Keratinocyte (primary cell): ENCODE results near the gene VSIR. TPM values are rescaled to one million over a fixed set of nuclear protein-coding genes. Genes with fewer than 3 reads are reported as not detected.

ENCODE experiments used
- DNase-seq: peaks from one replicate; pipeline ENCODE4 v3.0.0-alpha.2; 2011; ENCODE audit warnings: low read depth, missing footprints, low spot score
- FAIRE-seq: peaks from 2 replicates; lab custom pipeline; 2011; peaks lifted over from hg19 to GRCh38; lab: Jason Lieb, UNC
- H2AFZ ChIP-seq: 2 replicates; pipeline ENCODE4 v1.6.0; 2012; ENCODE audit warnings: low read length, control low read depth, inconsistent platforms; ENCODE audit not compliant: control insufficient read depth
- H3K27ac ChIP-seq: 2 replicates; pipeline ENCODE4 v1.5.1; 2011; ENCODE audit warnings: low read length; ENCODE audit not compliant: control insufficient read depth, insufficient read depth
- H3K27me3 ChIP-seq: 3 replicates; pipeline ENCODE4 v1.6.0; 2011; ENCODE audit warnings: low read length; ENCODE audit not compliant: control insufficient read depth, insufficient read depth; ENCODE audit errors: extremely low read depth
- H3K36me3 ChIP-seq, 2 experiments: 2 replicates in 1 of 2; 3 replicates in 1 of 2; pipeline ENCODE4 v1.5.1; 2011; ENCODE audit warnings: low read length in 2 of 2, mild to moderate bottlenecking in 1 of 2; ENCODE audit not compliant: control insufficient read depth in 2 of 2, insufficient read depth in 2 of 2; ENCODE audit errors: extremely low read depth in 1 of 2
- H3K4me1 ChIP-seq: 3 replicates; pipeline ENCODE4 v1.5.1; 2011; ENCODE audit warnings: low read length; ENCODE audit not compliant: control insufficient read depth, insufficient read depth; ENCODE audit errors: extremely low read depth
- H3K4me2 ChIP-seq: 3 replicates; pipeline ENCODE4 v1.6.0; 2011; ENCODE audit warnings: low read depth, low read length; ENCODE audit not compliant: control insufficient read depth, insufficient read depth; ENCODE audit errors: extremely low read depth
- H3K4me3 ChIP-seq, 3 experiments: fragments of 200-600 bp in 1 of 3; sonication (generic) in 1 of 3; 2 replicates in 2 of 3; 3 replicates in 1 of 3; pipeline ENCODE4 v1.5.1; 2011 to 2016; ENCODE audit warnings: low read length in 3 of 3, mild to moderate bottlenecking in 3 of 3, control low read depth in 2 of 3, inconsistent platforms in 1 of 3, low read depth in 1 of 3, mixed read lengths in 1 of 3, mixed run types in 1 of 3, moderate library complexity in 1 of 3; ENCODE audit not compliant: control insufficient read depth in 2 of 3, insufficient read depth in 2 of 3; ENCODE audit errors: extremely low read depth in 1 of 3
- H3K79me2 ChIP-seq: 2 replicates; pipeline ENCODE4 v1.6.0; 2012; ENCODE audit warnings: low read length; ENCODE audit not compliant: control insufficient read depth, insufficient read depth
- H3K9ac ChIP-seq: 3 replicates; pipeline ENCODE4 v1.6.0; 2011; ENCODE audit warnings: low read length; ENCODE audit not compliant: control insufficient read depth, insufficient read depth; ENCODE audit errors: extremely low read depth
- H3K9me1 ChIP-seq: 3 replicates; pipeline ENCODE4 v1.6.0; 2011; ENCODE audit warnings: low read length; ENCODE audit not compliant: control insufficient read depth, insufficient read depth; ENCODE audit errors: extremely low read depth
- H3K9me3 ChIP-seq: 2 replicates; pipeline ENCODE4 v1.5.1; 2012; ENCODE audit warnings: low read depth, low read length; ENCODE audit not compliant: control insufficient read depth
- H4K20me1 ChIP-seq: 3 replicates; pipeline ENCODE4 v1.6.0; 2011; ENCODE audit warnings: low read length; ENCODE audit not compliant: control insufficient read depth, insufficient read depth; ENCODE audit errors: extremely low read depth
- CTCF ChIP-seq, 3 experiments: IDR thresholded peaks in 1 of 3; conservative IDR thresholded peaks in 1 of 3; optimal IDR thresholded peaks in 1 of 3; 2 replicates in 2 of 3; 3 replicates in 1 of 3; pipeline versions ENCODE3 to v1.5.1; 2011; ENCODE audit warnings: low read length in 3 of 3, mild to moderate bottlenecking in 3 of 3, moderate library complexity in 2 of 3, control low read depth in 1 of 3, inconsistent platforms in 1 of 3; ENCODE audit not compliant: insufficient read depth in 2 of 3; ENCODE audit errors: extremely low read depth in 1 of 3
- EZH2 ChIP-seq: IDR thresholded peaks from one replicate; pipeline ENCODE4 v1.6.1; 2012; ENCODE audit warnings: inconsistent platforms, mild to moderate bottlenecking, low read length, moderate library complexity
- dilution Hi-C: fragments of 300-500 bp; cut with MboI; formaldehyde crosslinking; loops from one replicate; pipeline ENCODE4 v1.7.0; 2020; ENCODE audit warnings: low sequenced_read_pairs; ENCODE audit not compliant: extremely low pct_ligation_motif_present
- polyA plus RNA-seq, 5 experiments: library from polyadenylated mRNA; depleted of rRNA in 3 of 5; stranded (reverse) in 3 of 5; stranded (forward) in 1 of 5; unstranded in 1 of 5; fragments of >200 nt; gene quantifications; 1 replicate in 1 of 5; 2 replicates in 3 of 5; 3 replicates in 1 of 5; pipeline versions ENCODE4 v1.2.1 to v1.2.3, GENCODE V29; 2011 to 2012; ENCODE audit warnings: missing spikeins in 2 of 5, low read depth in 1 of 5, low replicate concordance in 1 of 5

VSIR gene
- polyA plus RNA-seq, 1 donor (not counting 4 experiments of a cell fraction or from before 2014, with no cell fraction given) = 8.1 TPM

GRCh38 chr10:71710519-71710918 lies 62.8 kb downstream of the VSIR start:
- Histone ChIP-seq H3K27ac (no peak overlapping the region), H3K4me2 (no peak overlapping the region), H3K9ac (no peak overlapping the region), H3K36me3 (no peaks in the 10 kb centered on the region), H3K9me1 (no peaks in the 10 kb centered on the region), H2AFZ (no peak overlapping the region), H3K9me3 (no peaks in the 10 kb centered on the region), H3K79me2 (no peaks in the 10 kb centered on the region), H3K4me3 (no peak overlapping the region), H3K4me1 (peaks cover 22% of the 10 kb centered on the region), H3K27me3 (no peaks in the 10 kb centered on the region), H4K20me1 (no peaks in the 10 kb centered on the region)
- FAIRE-seq (no peak), DNase-seq (no peak)
- dilution Hi-C loops = no loop called here
- TF ChIP-seq EZH2 (no peak), CTCF (optimal IDR thresholded peaks at IDR 0.05 in 1 of 3, IDR thresholded peaks at IDR 0.05 in 1 of 3, conservative IDR thresholded peaks at IDR 0.05 in 1 of 3; ENCODE audit: extremely low read depth in 1 of 3, insufficient read depth in 2 of 3, low read length in 3 of 3) (no peak)

GRCh38 chr10:71708897-71709882 lies 64.1 kb downstream of the VSIR start:
- H2AFZ ChIP-seq = no peak overlapping the region
- dilution Hi-C loops = no loop called here
- H3K4me2 ChIP-seq = no peak overlapping the region
- no peaks in the 10 kb centered on the region for H3K9me3 ChIP-seq
- no peak for FAIRE-seq
- no peak overlapping the region for H3K4me3 ChIP-seq
- H3K4me1 ChIP-seq = peaks cover 24% of the 10 kb centered on the region
- no peaks in the 10 kb centered on the region for H3K27me3 ChIP-seq
- no peaks in the 10 kb centered on the region for H3K9me1 ChIP-seq
- no peak for DNase-seq
- H4K20me1 ChIP-seq = no peaks in the 10 kb centered on the region
- H3K27ac ChIP-seq = no peak overlapping the region
- no peaks in the 10 kb centered on the region for H3K79me2 ChIP-seq
- no peak overlapping the region for H3K9ac ChIP-seq
- H3K36me3 ChIP-seq = no peaks in the 10 kb centered on the region
- TF ChIP-seq CTCF (optimal IDR thresholded peaks at IDR 0.05 in 1 of 3, IDR thresholded peaks at IDR 0.05 in 1 of 3, conservative IDR thresholded peaks at IDR 0.05 in 1 of 3; ENCODE audit: extremely low read depth in 1 of 3, insufficient read depth in 2 of 3, low read length in 3 of 3) = peak in 1 of 3 experiments; percentile 8
- TF ChIP-seq EZH2 = no peak
